Measurements from ENCODE around the gene SYNJ1. TPM values are rescaled to one million over a fixed set of nuclear protein-coding genes. Genes with fewer than 3 reads are reported as not detected.
"Not testable (repeated sequence)": the region's sequence is repeated elsewhere in the genome, so short reads cannot be mapped to it uniquely, and the experiment has no call there.

The SYNJ1 gene, protein sequence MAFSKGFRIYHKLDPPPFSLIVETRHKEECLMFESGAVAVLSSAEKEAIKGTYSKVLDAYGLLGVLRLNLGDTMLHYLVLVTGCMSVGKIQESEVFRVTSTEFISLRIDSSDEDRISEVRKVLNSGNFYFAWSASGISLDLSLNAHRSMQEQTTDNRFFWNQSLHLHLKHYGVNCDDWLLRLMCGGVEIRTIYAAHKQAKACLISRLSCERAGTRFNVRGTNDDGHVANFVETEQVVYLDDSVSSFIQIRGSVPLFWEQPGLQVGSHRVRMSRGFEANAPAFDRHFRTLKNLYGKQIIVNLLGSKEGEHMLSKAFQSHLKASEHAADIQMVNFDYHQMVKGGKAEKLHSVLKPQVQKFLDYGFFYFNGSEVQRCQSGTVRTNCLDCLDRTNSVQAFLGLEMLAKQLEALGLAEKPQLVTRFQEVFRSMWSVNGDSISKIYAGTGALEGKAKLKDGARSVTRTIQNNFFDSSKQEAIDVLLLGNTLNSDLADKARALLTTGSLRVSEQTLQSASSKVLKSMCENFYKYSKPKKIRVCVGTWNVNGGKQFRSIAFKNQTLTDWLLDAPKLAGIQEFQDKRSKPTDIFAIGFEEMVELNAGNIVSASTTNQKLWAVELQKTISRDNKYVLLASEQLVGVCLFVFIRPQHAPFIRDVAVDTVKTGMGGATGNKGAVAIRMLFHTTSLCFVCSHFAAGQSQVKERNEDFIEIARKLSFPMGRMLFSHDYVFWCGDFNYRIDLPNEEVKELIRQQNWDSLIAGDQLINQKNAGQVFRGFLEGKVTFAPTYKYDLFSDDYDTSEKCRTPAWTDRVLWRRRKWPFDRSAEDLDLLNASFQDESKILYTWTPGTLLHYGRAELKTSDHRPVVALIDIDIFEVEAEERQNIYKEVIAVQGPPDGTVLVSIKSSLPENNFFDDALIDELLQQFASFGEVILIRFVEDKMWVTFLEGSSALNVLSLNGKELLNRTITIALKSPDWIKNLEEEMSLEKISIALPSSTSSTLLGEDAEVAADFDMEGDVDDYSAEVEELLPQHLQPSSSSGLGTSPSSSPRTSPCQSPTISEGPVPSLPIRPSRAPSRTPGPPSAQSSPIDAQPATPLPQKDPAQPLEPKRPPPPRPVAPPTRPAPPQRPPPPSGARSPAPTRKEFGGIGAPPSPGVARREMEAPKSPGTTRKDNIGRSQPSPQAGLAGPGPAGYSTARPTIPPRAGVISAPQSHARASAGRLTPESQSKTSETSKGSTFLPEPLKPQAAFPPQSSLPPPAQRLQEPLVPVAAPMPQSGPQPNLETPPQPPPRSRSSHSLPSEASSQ (N-terminal part only)
- total RNA-seq = 10 to 100 TPM in 2 of 4 donors, 1 to 10 TPM in 2; 5.9 to 18.1 (median 10.8) TPM

DNA sequence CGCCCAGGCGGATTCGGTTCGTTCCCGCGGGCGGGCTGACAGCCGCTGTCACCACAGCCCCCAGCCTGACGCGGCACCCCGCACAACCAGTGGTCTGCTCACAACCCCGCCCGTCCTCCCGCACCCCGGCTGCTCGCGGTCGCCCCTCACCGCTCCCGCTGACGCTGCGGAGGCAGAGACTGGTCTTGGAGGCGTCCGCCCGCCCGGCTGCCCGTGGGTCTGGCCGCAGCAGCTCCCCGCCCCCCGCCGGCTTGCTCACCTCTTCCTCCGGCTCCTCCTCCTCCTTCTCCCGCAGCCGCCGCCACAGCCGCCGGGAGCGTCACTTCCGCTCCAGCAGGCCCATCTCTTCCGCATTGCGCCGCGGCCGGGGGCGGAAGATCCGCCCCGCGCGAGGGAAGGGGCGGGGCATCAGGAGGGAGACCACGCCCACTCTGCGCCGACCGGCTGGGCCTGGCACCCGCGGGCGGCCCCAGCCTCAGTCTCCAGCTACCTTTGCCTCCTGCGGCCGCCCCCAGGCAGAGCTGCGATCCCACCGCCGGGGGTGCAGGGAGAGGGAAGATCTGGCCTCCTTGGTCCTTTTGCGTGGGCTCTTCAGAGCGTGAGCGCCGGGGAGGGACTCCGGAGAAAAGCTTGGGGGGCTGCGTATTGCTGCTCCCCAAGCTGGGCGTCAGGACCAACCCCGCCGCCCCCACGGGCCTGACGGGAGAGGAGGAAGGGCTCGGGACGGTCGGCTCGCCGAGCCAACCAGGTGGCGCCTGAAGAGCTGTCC, at the start of gene SYNJ1:
Gene SYNJ1 (minus strand): TSS at position 327 of the 769 bp plus-strand sequence. CDS start 1,118 bp downstream, outside the sequence.
- DNase-seq (ENCODE audit: low spot score in 2 of 2) = peak; percentile 90 to 99
- no peak for TF ChIP-seq POLR2A (IDR thresholded peaks at IDR 0.05)
- TF ChIP-seq, protein P1, sequence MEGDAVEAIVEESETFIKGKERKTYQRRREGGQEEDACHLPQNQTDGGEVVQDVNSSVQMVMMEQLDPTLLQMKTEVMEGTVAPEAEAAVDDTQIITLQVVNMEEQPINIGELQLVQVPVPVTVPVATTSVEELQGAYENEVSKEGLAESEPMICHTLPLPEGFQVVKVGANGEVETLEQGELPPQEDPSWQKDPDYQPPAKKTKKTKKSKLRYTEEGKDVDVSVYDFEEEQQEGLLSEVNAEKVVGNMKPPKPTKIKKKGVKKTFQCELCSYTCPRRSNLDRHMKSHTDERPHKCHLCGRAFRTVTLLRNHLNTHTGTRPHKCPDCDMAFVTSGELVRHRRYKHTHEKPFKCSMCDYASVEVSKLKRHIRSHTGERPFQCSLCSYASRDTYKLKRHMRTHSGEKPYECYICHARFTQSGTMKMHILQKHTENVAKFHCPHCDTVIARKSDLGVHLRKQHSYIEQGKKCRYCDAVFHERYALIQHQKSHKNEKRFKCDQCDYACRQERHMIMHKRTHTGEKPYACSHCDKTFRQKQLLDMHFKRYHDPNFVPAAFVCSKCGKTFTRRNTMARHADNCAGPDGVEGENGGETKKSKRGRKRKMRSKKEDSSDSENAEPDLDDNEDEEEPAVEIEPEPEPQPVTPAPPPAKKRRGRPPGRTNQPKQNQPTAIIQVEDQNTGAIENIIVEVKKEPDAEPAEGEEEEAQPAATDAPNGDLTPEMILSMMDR (IDR thresholded peaks at IDR 0.05) = no peak
- WGBS, 2 donors = 0 to 1% methylated on average over 19 to 51 of the region's 79 CpGs
- H3K4me3 ChIP-seq (ENCODE audit: low read depth, poor library complexity, severe bottlenecking) = peak within 1 kb of the TSS; percentile 99
- intact Hi-C loops (cut with DNase I; ENCODE audit: low total_unique reads) = no loop called here

DNA sequence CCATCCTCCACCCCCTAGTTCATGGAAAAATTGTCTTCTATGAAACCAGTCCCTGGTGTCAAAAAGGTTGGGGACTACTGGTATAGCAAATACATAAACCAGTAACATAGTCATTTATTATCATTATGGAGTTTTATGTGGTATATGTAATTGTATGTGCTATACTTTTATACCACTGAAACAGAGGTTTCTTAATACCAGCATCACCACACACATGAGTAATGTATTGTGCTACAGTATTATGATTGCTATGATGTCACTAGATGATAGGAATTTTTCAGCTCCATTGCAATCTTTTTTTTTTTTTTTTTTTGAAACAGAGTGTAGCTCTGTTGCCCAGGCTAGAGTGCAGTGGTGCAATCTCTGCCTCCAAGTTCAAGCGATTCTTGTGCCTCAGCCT, 49.5 kb upstream of the SYNJ1 start:
- no peak for DNase-seq (ENCODE audit: low spot score in 2 of 2)
- TF ChIP-seq, protein P1 (IDR thresholded peaks at IDR 0.05) = no peak
- TF ChIP-seq POLR2A (IDR thresholded peaks at IDR 0.05) = no peak
- H3K4me3 ChIP-seq (ENCODE audit: low read depth, poor library complexity, severe bottlenecking) = no peak overlapping the region
- intact Hi-C loops (cut with DNase I; ENCODE audit: low total_unique reads) = no loop called here
- WGBS, 2 donors = 94 to 100% methylated on average over 1 of the region's 1 CpG

DNA sequence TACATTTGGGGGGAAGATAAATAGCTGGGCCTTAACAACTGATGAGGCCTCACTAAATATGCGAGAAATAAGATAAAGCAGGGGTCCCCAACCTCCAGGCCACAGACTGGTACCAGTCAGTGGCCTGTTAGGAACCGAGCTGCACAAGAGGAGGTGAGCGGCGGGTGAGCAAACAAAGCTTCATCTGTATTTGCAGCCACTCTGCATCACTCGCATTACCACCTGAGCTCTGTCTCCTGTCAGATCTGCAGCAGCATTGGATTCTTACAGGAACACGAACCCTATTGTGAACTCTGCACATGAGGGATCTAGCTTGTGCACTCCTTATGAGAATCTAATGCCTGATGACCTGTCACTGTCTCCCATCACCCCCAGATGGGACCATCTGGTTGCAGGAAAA, 48.9 kb upstream of the SYNJ1 start:
- DNase-seq (ENCODE audit: low spot score in 2 of 2) = no peak
- intact Hi-C loops (cut with DNase I; ENCODE audit: low total_unique reads) = no loop called here
- WGBS, 2 donors = 94% methylated on average over 6 of the region's 6 CpGs
- TF ChIP-seq, protein P1 (IDR thresholded peaks at IDR 0.05) = no peak
- TF ChIP-seq POLR2A (IDR thresholded peaks at IDR 0.05) = no peak
- no peak overlapping the region for H3K4me3 ChIP-seq (ENCODE audit: low read depth, poor library complexity, severe bottlenecking)

DNA sequence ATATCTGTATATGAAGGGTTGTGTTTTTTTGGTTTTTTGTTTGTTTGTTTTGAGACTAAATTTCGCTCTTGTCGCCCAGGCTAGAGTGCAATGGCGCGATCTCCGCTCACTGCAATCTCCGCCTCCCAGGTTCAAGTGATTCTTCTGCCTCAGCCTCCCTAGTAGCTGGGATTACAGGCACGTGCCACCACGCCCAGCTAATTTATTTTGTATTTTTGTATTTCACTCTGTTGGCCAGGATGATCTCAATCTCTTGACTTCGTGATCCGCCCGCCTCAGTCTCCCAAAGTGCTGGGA, 45.2 kb upstream of the SYNJ1 start:
- DNase-seq (ENCODE audit: low spot score in 2 of 2); intact Hi-C loops (cut with DNase I; ENCODE audit: low total_unique reads); H3K4me3 ChIP-seq (ENCODE audit: low read depth, poor library complexity, severe bottlenecking): not testable (repeated sequence)
- 90 to 91% methylated on average over 11 of the region's 11 CpGs for WGBS, 2 donors

DNA sequence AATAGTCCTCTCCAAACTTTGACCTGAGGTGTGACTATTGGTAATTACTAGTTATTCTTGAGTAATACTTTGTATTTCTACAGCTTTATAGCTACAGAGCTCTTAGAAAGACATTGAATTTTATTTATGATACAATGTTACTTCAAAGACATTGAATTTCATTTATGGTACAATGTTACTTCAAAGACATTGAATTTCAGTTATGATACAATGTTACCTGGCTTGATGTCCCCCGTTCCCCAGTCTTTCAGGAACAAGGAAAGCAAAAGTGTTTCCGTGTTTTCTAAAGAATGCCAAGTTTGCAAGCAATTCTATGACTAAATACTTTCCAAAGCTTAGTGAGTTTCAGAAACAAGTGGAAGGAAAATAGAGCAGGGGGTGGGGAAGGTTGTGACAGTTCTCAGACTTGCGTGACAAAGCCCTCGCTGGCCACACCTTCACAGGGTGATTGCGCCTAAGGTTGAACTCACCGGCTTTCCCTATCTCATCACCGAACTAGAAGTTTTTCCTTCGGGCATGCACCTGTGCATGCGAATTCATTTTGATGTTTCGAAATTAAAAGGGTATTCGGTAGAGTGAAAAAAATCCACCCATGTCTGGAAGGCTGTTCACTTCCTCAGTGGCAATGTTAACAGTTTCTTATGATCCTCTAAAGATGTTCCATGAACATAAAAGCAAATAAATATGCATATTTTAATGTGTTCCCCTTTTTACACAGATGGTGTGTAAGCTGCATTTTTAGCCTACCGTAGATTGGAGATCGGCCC, 44.7 kb upstream of the SYNJ1 start:
- peak in 1 of 2 donors; percentile 39 for DNase-seq (ENCODE audit: low spot score in 2 of 2)
- TF ChIP-seq, protein P1 (IDR thresholded peaks at IDR 0.05) = no peak
- no peak for TF ChIP-seq POLR2A (IDR thresholded peaks at IDR 0.05)
- peak overlapping the region; percentile 5 for H3K4me3 ChIP-seq (ENCODE audit: low read depth, poor library complexity, severe bottlenecking)
- 9 to 22% methylated on average over 13 of the region's 13 CpGs for WGBS, 2 donors
- intact Hi-C loops (cut with DNase I; ENCODE audit: low total_unique reads) = no loop called here
